Suprapubic skin (tissue), 4 donors: ENCODE results near the gene C3orf52. TPM values are rescaled to one million over a fixed set of nuclear protein-coding genes. Genes with fewer than 3 reads are reported as not detected.

ENCODE experiments used
- DNase-seq, 2 donors: peaks; one replicate each; pipeline ENCODE4 v3.0.0-alpha.2; 2019; ENCODE audit warnings: low spot score in 2 of 2
- H3K27ac ChIP-seq: fragments of 200-600 bp; sonication (generic); one replicate; pipeline ENCODE4 v1.5.1; 2019
- H3K27me3 ChIP-seq: fragments of 200-600 bp; sonication (generic); one replicate; pipeline ENCODE4 v1.5.1; 2019
- H3K36me3 ChIP-seq: fragments of 200-600 bp; sonication (generic); one replicate; pipeline ENCODE4 v1.5.1; 2019
- H3K4me1 ChIP-seq: fragments of 200-600 bp; sonication (generic); one replicate; pipeline ENCODE4 v1.5.1; 2019
- H3K4me3 ChIP-seq: fragments of 200-600 bp; sonication (generic); one replicate; pipeline ENCODE4 v1.5.1; 2019; ENCODE audit warnings: mild to moderate bottlenecking
- H3K9me3 ChIP-seq: fragments of 200-600 bp; sonication (generic); one replicate; pipeline ENCODE4 v1.5.1; 2019
- CTCF ChIP-seq, 2 donors: fragments of 200-600 bp in 1 of 2; fragments of 450-650 bp in 1 of 2; sonication (generic) in 1 of 2; IDR thresholded peaks; one replicate each; pipeline ENCODE4 v1.5.1; 2016 to 2019; ENCODE audit warnings: antibody characterized with exemption in 2 of 2, mild to moderate bottlenecking in 1 of 2, moderate library complexity in 1 of 2
- EP300 ChIP-seq: sonication (generic); formaldehyde crosslinking; IDR thresholded peaks from one replicate; pipeline ENCODE4 v1.6.1; 2017; ENCODE audit warnings: antibody characterized with exemption
- POLR2A ChIP-seq, 2 donors: fragments of 450-650 bp; IDR thresholded peaks; one replicate each; pipeline ENCODE4 v1.6.1; 2017; ENCODE audit warnings: antibody characterized with exemption in 2 of 2, mild to moderate bottlenecking in 2 of 2, moderate library complexity in 2 of 2
- POLR2AphosphoS5 ChIP-seq, 3 donors: sonication (generic); formaldehyde crosslinking; IDR thresholded peaks; one replicate each; pipeline ENCODE4 v1.6.1; 2017; ENCODE audit warnings: antibody characterized with exemption in 3 of 3
- WGBS: methylation state at CpG from one replicate; pipeline ENCODE4 v1.1.5; 2018; 5-methylcytosine and 5-hydroxymethylcytosine counted together
- total RNA-seq, 4 donors: library from RNA; depleted of rRNA; stranded (reverse); fragments of >200 nt; gene quantifications; one replicate each; pipeline ENCODE4 v1.1.0, GENCODE V29; 2016

Gene C3orf52
- total RNA-seq, 4 donors from 2014 or later, result 78.8 to 183 (median 96.7) TPM

- 86% methylated on average over 2 of the region's 2 CpGs for WGBS
- TF ChIP-seq POLR2A (IDR thresholded peaks at IDR 0.05), result no peak
- no peak for TF ChIP-seq CTCF (IDR thresholded peaks at IDR 0.05)
- no peak for TF ChIP-seq EP300
- no peak for TF ChIP-seq POLR2AphosphoS5 (IDR thresholded peaks at IDR 0.05)
- no peak for DNase-seq
- Histone ChIP-seq H3K4me1 (no peaks in the 10 kb centered on the region), H3K27ac (no peak overlapping the region), H3K27me3 (no peaks in the 10 kb centered on the region), H3K4me3 (no peak overlapping the region), H3K36me3 (no peaks in the 10 kb centered on the region), H3K9me3 (no peaks in the 10 kb centered on the region)
Observed at GRCh38 chr3:112167758-112168157, 81.6 kb downstream of the C3orf52 start.

Other genes with a start within 250 kb of the C3orf52 start
- gene PHLDB2, start 227.1 kb upstream of the C3orf52 start, total RNA-seq, result 100 to 1,000 TPM in 1 of 4 donors, 10 to 100 TPM in 3; 39.8 to 107 (median 60.7) TPM
- gene ABHD10, start 107.4 kb upstream of the C3orf52 start, total RNA-seq, result 10 to 100 TPM; 10.7 to 17.0 (median 12.7) TPM
- under 1 TPM in 2 of 4 donors, not detected in 2; 0.60 to 0.98 TPM for gene TAGLN3, start 87.5 kb upstream of the C3orf52 start, total RNA-seq
- 1 to 10 TPM in 1 of 4 donors, under 1 TPM in 2, not detected in 1; 0.40 to 1.0 (median 0.49) TPM for gene TMPRSS7, start 51.7 kb upstream of the C3orf52 start, total RNA-seq
- 1 to 10 TPM in 3 of 4 donors, under 1 TPM in 1; 0.62 to 1.4 (median 1.3) TPM for gene GCSAM, start 46.9 kb downstream of the C3orf52 start, total RNA-seq
- not detected for gene SLC9C1, start 207.8 kb downstream of the C3orf52 start, total RNA-seq
- 1 to 10 TPM; 2.7 to 5.3 (median 3.6) TPM for gene CD200, start 246.8 kb downstream of the C3orf52 start, total RNA-seq